Vagina (tissue), 2 donors: ENCODE data around the gene KCNN3. TPM values are rescaled to one million over a fixed set of nuclear protein-coding genes. Genes with fewer than 3 reads are reported as not detected.

Experiments
- DNase-seq, 2 donors: peaks; one replicate each; pipeline ENCODE4 v3.0.0-alpha.2; 2017; ENCODE audit errors: extremely low spot score in 2 of 2
- H3K27ac ChIP-seq: fragments of 200-600 bp; sonication (generic); one replicate; pipeline ENCODE4 v1.5.1; 2019
- H3K27me3 ChIP-seq: fragments of 200-600 bp; sonication (generic); one replicate; pipeline ENCODE4 v1.5.1; 2019
- H3K36me3 ChIP-seq, 2 donors: fragments of 200-600 bp; sonication (generic); one replicate each; pipeline ENCODE4 v1.5.1; 2017 to 2019
- H3K4me1 ChIP-seq: fragments of 200-600 bp; sonication (generic); one replicate; pipeline ENCODE4 v1.5.1; 2019
- H3K4me3 ChIP-seq, 2 donors: fragments of 200-600 bp; sonication (generic); 1 replicate in 1 of 2; 2 replicates in 1 of 2; pipeline ENCODE4 v1.5.1; 2016 to 2019
- H3K9me3 ChIP-seq: fragments of 200-600 bp; sonication (generic); one replicate; pipeline ENCODE4 v1.5.1; 2019
- CTCF ChIP-seq, 3 experiments: fragments of 450-650 bp in 2 of 3; fragments of 200-600 bp in 1 of 3; sonication (generic) in 1 of 3; IDR thresholded peaks; one replicate each; pipeline ENCODE4 v1.5.1; 2017 to 2019; ENCODE audit warnings: antibody characterized with exemption in 3 of 3, mild to moderate bottlenecking in 2 of 3, moderate library complexity in 2 of 3
- POLR2A ChIP-seq, 2 donors: fragments of 450-650 bp; IDR thresholded peaks; one replicate each; pipeline ENCODE4 v1.6.1; 2017; ENCODE audit warnings: antibody characterized with exemption in 2 of 2, mild to moderate bottlenecking in 2 of 2, moderate library complexity in 2 of 2
- POLR2AphosphoS5 ChIP-seq, 2 donors: sonication (generic); formaldehyde crosslinking; IDR thresholded peaks; one replicate each; pipeline ENCODE4 v1.9.0; 2017; ENCODE audit warnings: antibody characterized with exemption in 2 of 2, mild to moderate bottlenecking in 2 of 2, low read depth in 1 of 2; ENCODE audit not compliant: insufficient read depth in 1 of 2
- intact Hi-C: fragments of 100-400 bp; cut with DNase I; formaldehyde crosslinking; loops from one replicate; pipeline ENCODE4 v1.15.1; 2023
- total RNA-seq: library from RNA; depleted of rRNA; stranded (reverse); fragments of >200 nt; gene quantifications from one replicate; pipeline ENCODE4 v1.2.3, GENCODE V29; 2016

The KCNN3 gene
- total RNA-seq, 1 donor from 2014 or later = 7.4 TPM

- Histone ChIP-seq H3K4me1 (peaks cover 4% of the 10 kb centered on the region), H3K36me3 (no peaks in the 10 kb centered on the region), H3K27me3 (no peaks in the 10 kb centered on the region), H3K4me3 (no peak overlapping the region), H3K9me3 (no peaks in the 10 kb centered on the region), H3K27ac (no peak overlapping the region)
- intact Hi-C loops = no loop called here
- DNase-seq = no peak
- no peak for TF ChIP-seq CTCF (IDR thresholded peaks at IDR 0.05)
- TF ChIP-seq POLR2A (IDR thresholded peaks at IDR 0.05) = no peak
- no peak for TF ChIP-seq POLR2AphosphoS5 (IDR thresholded peaks at IDR 0.05; ENCODE audit: insufficient read depth in 1 of 2, low read depth in 1 of 2)
These were observed 81.2 kb downstream of the KCNN3 start for GRCh38 chr1:154788886-154789285.

GRCh38 chr1:154788110-154788870 is 81.8 kb downstream of the KCNN3 start:
- intact Hi-C loops = no loop called here
- Histone ChIP-seq H3K9me3 (no peaks in the 10 kb centered on the region), H3K27me3 (no peaks in the 10 kb centered on the region), H3K4me3 (no peak overlapping the region), H3K4me1 (peaks cover 4% of the 10 kb centered on the region), H3K36me3 (no peaks in the 10 kb centered on the region), H3K27ac (no peak overlapping the region)
- no peak for TF ChIP-seq POLR2AphosphoS5 (IDR thresholded peaks at IDR 0.05; ENCODE audit: insufficient read depth in 1 of 2, low read depth in 1 of 2)
- no peak for DNase-seq

GRCh38 chr1:154786804-154787570 is 83.1 kb downstream of the KCNN3 start:
- intact Hi-C loops = no loop called here
- no peak overlapping the region for H3K27ac ChIP-seq
- no peak for DNase-seq

GRCh38 chr1:154784924-154785531 is 85.1 kb downstream of the KCNN3 start:
- DNase-seq = no peak
- H3K4me3 ChIP-seq = no peak overlapping the region
- peak overlapping the region; percentile 36 for H3K27ac ChIP-seq
- no peaks in the 10 kb centered on the region for H3K27me3 ChIP-seq
- no peaks in the 10 kb centered on the region for H3K36me3 ChIP-seq
- H3K9me3 ChIP-seq = no peaks in the 10 kb centered on the region
- TF ChIP-seq CTCF (IDR thresholded peaks at IDR 0.05) (no peak), POLR2AphosphoS5 (IDR thresholded peaks at IDR 0.05; ENCODE audit: insufficient read depth in 1 of 2, low read depth in 1 of 2) (peak in 1 of 2 donors; percentile 64), POLR2A (IDR thresholded peaks at IDR 0.05) (no peak)
- intact Hi-C loops = no loop called here
- H3K4me1 ChIP-seq = no peaks in the 10 kb centered on the region

More at GRCh38 chr1:154786804-154787570, 83.1 kb downstream of the KCNN3 start:
- H3K4me3 ChIP-seq = no peak overlapping the region
- no peaks in the 10 kb centered on the region for H3K9me3 ChIP-seq
- peaks cover 3% of the 10 kb centered on the region for H3K4me1 ChIP-seq
- TF ChIP-seq CTCF (IDR thresholded peaks at IDR 0.05) (no peak), POLR2AphosphoS5 (IDR thresholded peaks at IDR 0.05; ENCODE audit: insufficient read depth in 1 of 2, low read depth in 1 of 2) (no peak), POLR2A (IDR thresholded peaks at IDR 0.05) (no peak)
- no peaks in the 10 kb centered on the region for H3K27me3 ChIP-seq
- H3K36me3 ChIP-seq = no peaks in the 10 kb centered on the region

GRCh38 chr1:154784416-154784815 is 85.7 kb downstream of the KCNN3 start:
- H3K27ac ChIP-seq = peak overlapping the region; percentile 36
- DNase-seq = no peak
- intact Hi-C loops = no loop called here

More at GRCh38 chr1:154784416-154784815, 85.7 kb downstream of the KCNN3 start:
- TF ChIP-seq POLR2A (IDR thresholded peaks at IDR 0.05) = no peak
- no peaks in the 10 kb centered on the region for H3K9me3 ChIP-seq
- no peaks in the 10 kb centered on the region for H3K36me3 ChIP-seq
- H3K4me1 ChIP-seq = no peaks in the 10 kb centered on the region
- H3K4me3 ChIP-seq = no peak overlapping the region
- H3K27me3 ChIP-seq = no peaks in the 10 kb centered on the region
